GM12801 (cell line): Measurements from ENCODE around the gene SCGB3A2.

Experiments
- TF ChIP-seq, protein P1 (sequence below): IDR thresholded peaks from one replicate; pipeline ENCODE4 v1.5.1; 2011; ENCODE audit warnings: control low read depth; ENCODE audit not compliant: insufficient read length; ENCODE audit errors: extremely low read depth

SCGB3A2 gene

DNA sequence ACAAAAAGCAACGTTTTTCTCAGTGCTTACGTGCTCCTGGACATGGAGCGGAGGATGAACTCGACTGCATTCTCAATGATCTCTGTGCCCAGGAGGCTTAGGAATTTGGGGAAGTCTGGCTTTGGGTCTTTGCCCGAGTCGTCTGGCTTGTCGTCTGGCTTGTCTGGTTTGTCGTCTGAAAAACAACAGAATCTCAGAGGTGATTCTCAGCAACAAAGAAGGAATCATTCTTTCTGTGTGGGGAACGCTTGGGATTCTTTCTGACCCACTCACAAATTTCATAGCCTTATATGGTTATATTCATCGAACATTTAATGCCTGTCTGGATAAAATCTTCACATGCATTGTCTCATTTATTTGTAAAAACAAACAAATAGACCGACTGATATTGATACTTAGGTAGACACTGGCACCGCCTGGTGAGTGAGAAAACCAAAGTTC, 23.1 kb downstream of the SCGB3A2 start:
- TF ChIP-seq, protein P1, sequence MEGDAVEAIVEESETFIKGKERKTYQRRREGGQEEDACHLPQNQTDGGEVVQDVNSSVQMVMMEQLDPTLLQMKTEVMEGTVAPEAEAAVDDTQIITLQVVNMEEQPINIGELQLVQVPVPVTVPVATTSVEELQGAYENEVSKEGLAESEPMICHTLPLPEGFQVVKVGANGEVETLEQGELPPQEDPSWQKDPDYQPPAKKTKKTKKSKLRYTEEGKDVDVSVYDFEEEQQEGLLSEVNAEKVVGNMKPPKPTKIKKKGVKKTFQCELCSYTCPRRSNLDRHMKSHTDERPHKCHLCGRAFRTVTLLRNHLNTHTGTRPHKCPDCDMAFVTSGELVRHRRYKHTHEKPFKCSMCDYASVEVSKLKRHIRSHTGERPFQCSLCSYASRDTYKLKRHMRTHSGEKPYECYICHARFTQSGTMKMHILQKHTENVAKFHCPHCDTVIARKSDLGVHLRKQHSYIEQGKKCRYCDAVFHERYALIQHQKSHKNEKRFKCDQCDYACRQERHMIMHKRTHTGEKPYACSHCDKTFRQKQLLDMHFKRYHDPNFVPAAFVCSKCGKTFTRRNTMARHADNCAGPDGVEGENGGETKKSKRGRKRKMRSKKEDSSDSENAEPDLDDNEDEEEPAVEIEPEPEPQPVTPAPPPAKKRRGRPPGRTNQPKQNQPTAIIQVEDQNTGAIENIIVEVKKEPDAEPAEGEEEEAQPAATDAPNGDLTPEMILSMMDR: no peak

DNA sequence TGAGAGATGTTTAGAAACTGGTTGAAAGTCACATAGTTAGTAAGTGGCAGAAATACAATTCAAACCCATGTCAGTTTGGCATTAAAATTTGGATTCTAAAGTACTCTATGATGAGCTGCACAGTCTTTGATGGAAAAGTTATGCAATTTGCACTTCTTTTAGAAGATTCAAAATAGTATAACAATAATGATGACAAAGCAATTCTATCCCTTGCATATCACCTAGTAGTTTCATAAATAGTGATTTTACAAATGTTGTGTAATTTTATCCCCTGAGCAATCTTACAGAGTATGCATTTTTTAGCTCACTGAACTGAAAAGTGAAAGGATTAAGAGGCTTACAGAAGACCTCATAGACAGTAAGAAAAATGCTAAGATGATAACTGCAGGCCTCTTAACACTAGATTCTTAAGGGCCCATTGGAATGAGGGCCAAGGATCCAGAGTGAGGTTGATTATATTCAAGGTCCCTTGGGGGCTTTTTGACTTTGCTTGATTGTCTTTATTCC, 24.2 kb downstream of the SCGB3A2 start:
- TF ChIP-seq, protein P1: no peak

DNA sequence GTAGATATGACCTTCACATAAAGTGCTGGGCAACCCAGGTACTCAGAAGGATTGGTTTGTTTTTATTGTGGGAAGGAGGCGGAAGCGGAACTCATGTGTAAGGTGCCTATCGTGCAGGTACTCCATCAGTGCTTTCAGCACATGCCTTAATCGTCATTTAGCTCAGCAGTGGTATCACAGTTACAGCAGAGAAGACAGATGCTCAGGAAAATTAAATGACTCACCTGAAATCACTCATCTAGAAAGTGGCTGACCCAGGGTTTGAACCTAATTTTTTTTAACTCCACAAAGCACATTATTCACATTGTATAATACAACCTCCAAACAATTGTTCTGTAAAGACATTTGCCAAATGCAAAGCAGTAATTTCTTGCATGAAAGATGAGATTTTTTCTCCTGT, 25.6 kb downstream of the SCGB3A2 start:
- TF ChIP-seq, protein P1: no peak

DNA sequence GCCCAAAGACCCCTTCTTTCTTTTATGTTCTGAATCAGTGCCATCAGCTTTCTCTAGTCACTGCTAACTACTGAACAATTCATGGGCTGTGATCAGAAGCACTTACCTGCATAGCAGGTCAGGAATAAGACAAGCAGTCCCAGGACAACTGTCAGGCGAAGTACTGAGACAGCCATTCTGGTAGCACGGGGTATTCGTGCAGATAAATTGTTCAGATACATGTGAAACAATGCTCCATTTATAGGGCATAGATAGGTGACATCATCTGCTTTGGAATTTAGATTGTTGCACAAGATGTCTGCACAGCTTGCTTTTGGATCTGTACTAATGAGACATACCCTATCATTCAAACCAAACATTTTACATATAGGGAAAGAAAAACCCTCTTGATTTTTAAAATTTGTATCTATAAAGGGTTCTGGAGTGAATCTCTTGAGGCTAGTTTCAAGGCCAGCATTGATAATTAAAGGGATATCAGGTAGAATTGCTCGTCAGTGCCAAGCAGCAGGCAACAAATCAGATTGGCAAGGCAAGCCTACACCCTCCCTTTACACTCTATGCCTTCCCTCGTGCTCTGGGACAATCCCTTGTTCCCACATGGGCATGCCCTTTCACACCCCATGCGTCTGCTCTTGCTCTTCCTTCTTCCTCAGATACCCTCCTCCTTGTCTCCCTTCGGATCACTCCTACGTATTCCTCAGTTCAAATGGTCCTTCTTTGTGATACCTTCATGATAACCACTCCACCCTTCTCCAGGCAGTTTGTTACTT, 28.0 kb downstream of the SCGB3A2 start, which contains the start of gene C5orf46:
Gene C5orf46 (minus strand): TSS at position 213 of the 770 bp plus-strand sequence. CDS start 37 bp downstream, at position 176.
- TF ChIP-seq, protein P1: no peak

DNA sequence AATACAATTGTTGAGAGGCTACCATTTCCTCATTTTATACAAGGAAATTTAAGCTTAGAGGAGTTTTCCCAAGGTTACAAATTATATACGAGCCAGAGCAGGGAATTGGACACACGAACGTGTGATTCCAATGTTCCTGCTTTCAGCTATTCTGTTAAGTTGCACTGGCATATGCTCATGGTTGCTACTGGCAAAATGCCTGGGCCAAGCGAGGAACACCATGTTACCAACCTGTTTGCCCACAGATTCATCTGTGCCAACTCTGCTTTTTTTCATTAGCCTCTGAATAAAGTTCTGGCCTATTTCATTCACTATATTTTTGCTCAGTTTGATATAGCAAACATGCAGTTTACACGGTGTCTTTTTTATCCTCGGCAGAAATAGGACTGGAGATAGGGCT, 32.9 kb downstream of the SCGB3A2 start:
- TF ChIP-seq, protein P1: no peak

DNA sequence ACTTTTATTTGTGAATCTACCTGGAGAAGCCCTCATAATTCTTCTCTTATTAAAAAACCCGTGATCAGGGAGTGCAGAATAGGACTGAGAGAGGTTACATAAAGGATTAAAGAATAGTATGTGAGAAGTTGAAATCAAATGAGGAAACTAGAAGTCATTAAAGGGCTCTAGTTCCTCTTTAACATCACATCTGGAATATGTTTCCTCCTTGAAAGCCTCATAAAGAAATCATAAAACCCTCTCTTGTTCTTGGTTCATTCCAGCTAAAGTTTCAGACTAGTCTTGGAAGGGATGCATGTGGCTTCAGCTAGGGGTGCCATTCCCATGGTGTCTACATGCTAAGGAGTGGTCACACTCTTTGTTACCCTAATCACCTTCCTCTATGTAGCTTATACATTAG, 33.5 kb downstream of the SCGB3A2 start:
- TF ChIP-seq, protein P1: no peak

DNA sequence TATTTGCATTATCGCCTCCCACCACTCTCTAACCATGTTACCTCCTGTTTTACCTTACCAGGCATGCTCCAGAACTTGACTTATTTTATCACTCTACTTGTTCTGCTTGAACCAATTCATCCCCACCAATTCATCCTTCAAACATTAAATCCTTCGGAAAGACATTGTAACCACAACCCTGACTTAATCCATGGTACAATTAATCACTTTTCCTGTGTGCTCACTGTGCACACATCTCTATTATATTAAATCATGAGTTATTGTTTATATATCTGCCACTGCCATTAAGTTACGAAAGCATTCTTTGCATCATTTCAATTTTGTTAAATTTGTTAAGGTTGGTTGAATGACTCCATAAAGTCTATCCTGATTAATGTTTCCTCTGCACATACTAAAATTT, 35.3 kb downstream of the SCGB3A2 start:
- TF ChIP-seq, protein P1: no peak
